SK-N-SH treated with all-trans-retinoic acid at 6 μM for 48 hours (cell line): Measurements from ENCODE around the gene PARM1.

Experiments used
- ARNTL ChIP-seq: fragments of 450-650 bp; formaldehyde crosslinking; IDR thresholded peaks from 2 replicates; pipeline ENCODE4 v1.5.0; 2020; ENCODE audit warnings: low read depth, mild to moderate bottlenecking, moderate library complexity, borderline replicate concordance
- BACH2 ChIP-seq: fragments of 250-450 bp; sonication (Bioruptor Pico); IDR thresholded peaks from 2 replicates; pipeline ENCODE4 v1.9.0; 2021; ENCODE audit warnings: mild to moderate bottlenecking, borderline replicate concordance
- CREB5 ChIP-seq: fragments of 250-450 bp; sonication (Bioruptor Pico); IDR thresholded peaks from 2 replicates; pipeline ENCODE4 v1.5.1; 2020; ENCODE audit warnings: low read depth, mild to moderate bottlenecking, moderate library complexity
- OSR1 ChIP-seq: fragments of 250-450 bp; sonication (Bioruptor Pico); IDR thresholded peaks from 2 replicates; pipeline ENCODE4 v1.8.0; 2022; ENCODE audit warnings: moderate library complexity, mild to moderate bottlenecking, inconsistent platforms
- PATZ1 ChIP-seq: fragments of 250-450 bp; sonication (Bioruptor Pico); IDR thresholded peaks from 2 replicates; pipeline ENCODE4 v1.8.0; 2020; ENCODE audit warnings: mild to moderate bottlenecking, moderate library complexity, borderline replicate concordance
- RARB ChIP-seq: fragments of 250-450 bp; sonication (Bioruptor Pico); IDR thresholded peaks from 2 replicates; pipeline ENCODE4 v1.8.0; 2021; ENCODE audit warnings: mild to moderate bottlenecking, moderate library complexity
- TCF4 ChIP-seq: fragments of 250-450 bp; sonication (Bioruptor Pico); IDR thresholded peaks from 2 replicates; pipeline ENCODE4 v1.8.0; 2021; ENCODE audit warnings: mild to moderate bottlenecking, moderate library complexity, borderline replicate concordance
- TOX ChIP-seq: fragments of 250-450 bp; sonication (Bioruptor Pico); IDR thresholded peaks from 2 replicates; pipeline ENCODE4 v1.8.0; 2021; ENCODE audit warnings: mild to moderate bottlenecking, moderate library complexity, borderline replicate concordance
- ZFP3 ChIP-seq: fragments of 250-450 bp; sonication (Bioruptor Pico); IDR thresholded peaks from 2 replicates; pipeline ENCODE4 v1.5.0; 2020; ENCODE audit warnings: mild to moderate bottlenecking, moderate library complexity
- ZFP30 ChIP-seq: fragments of 450-650 bp; formaldehyde crosslinking; IDR thresholded peaks from 2 replicates; pipeline ENCODE4 v1.5.0; 2022; ENCODE audit warnings: mild to moderate bottlenecking, moderate library complexity
- ZNF8 ChIP-seq: fragments of 450-650 bp; formaldehyde crosslinking; IDR thresholded peaks from 2 replicates; pipeline ENCODE4 v1.5.0; 2020; ENCODE audit warnings: mild to moderate bottlenecking, moderate library complexity
- TF ChIP-seq, protein P1 (sequence below): fragments of 250-450 bp; sonication (Bioruptor Pico); IDR thresholded peaks from 2 replicates; pipeline ENCODE4 v1.5.0; 2020; ENCODE audit warnings: mild to moderate bottlenecking, moderate library complexity

- TF ChIP-seq PATZ1, result no peak
- TF ChIP-seq ZNF8 (CRISPR knock-in tag), result no peak
- TF ChIP-seq, protein P1, sequence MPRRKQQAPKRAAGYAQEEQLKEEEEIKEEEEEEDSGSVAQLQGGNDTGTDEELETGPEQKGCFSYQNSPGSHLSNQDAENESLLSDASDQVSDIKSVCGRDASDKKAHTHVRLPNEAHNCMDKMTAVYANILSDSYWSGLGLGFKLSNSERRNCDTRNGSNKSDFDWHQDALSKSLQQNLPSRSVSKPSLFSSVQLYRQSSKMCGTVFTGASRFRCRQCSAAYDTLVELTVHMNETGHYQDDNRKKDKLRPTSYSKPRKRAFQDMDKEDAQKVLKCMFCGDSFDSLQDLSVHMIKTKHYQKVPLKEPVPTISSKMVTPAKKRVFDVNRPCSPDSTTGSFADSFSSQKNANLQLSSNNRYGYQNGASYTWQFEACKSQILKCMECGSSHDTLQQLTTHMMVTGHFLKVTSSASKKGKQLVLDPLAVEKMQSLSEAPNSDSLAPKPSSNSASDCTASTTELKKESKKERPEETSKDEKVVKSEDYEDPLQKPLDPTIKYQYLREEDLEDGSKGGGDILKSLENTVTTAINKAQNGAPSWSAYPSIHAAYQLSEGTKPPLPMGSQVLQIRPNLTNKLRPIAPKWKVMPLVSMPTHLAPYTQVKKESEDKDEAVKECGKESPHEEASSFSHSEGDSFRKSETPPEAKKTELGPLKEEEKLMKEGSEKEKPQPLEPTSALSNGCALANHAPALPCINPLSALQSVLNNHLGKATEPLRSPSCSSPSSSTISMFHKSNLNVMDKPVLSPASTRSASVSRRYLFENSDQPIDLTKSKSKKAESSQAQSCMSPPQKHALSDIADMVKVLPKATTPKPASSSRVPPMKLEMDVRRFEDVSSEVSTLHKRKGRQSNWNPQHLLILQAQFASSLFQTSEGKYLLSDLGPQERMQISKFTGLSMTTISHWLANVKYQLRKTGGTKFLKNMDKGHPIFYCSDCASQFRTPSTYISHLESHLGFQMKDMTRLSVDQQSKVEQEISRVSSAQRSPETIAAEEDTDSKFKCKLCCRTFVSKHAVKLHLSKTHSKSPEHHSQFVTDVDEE (CRISPR knock-in tag), result no peak
- TF ChIP-seq TCF4 (CRISPR knock-in tag), result no peak
- no peak for TF ChIP-seq BACH2 (CRISPR knock-in tag)
- TF ChIP-seq ARNTL (CRISPR knock-in tag), result no peak
- TF ChIP-seq OSR1 (CRISPR knock-in tag), result no peak
- TF ChIP-seq TOX, result no peak
- no peak for TF ChIP-seq CREB5 (CRISPR knock-in tag)
- TF ChIP-seq ZFP3 (CRISPR knock-in tag), result no peak
- TF ChIP-seq RARB, result no peak
- TF ChIP-seq ZFP30 (CRISPR knock-in tag), result no peak
Measured at GRCh38 chr4:74975848-74976824, 43.2 kb downstream of the PARM1 start.
